H1 (cell line): ENCODE measurements around the gene OPCML. TPM values are rescaled to one million over a fixed set of nuclear protein-coding genes. Genes with fewer than 3 reads are reported as not detected.

Experiments
- CTCF ChIA-PET: fragments of 300-600 bp; sonication (Branson Sonifier 250); formaldehyde crosslinking; loops from one replicate; lab custom pipeline; 2021; ENCODE audit not compliant: partially characterized antibody; lab: Charles Lee
- POLR2A ChIA-PET: fragments of 300-600 bp; sonication (Branson Sonifier 250); formaldehyde crosslinking; loops from one replicate; lab custom pipeline; 2021; ENCODE audit warnings: inconsistent platforms; ENCODE audit not compliant: partially characterized antibody; lab: Charles Lee
- DNase-seq, 2 experiments: peaks; one replicate each; pipeline versions ENCODE4 v3.0.0 to v3.0.0-alpha.2; 2010 to 2022; ENCODE audit warnings: low spot score in 2 of 2, low read depth in 1 of 2, mixed read lengths in 1 of 2
- FAIRE-seq: peaks from 2 replicates; lab custom pipeline; 2011; peaks lifted over from hg19 to GRCh38; lab: Jason Lieb, UNC
- H2AFZ ChIP-seq: 2 replicates; pipeline ENCODE4 v1.8.1; 2012; ENCODE audit warnings: low read length, inconsistent platforms
- H2AK5ac ChIP-seq: 2 replicates; pipeline ENCODE4 v1.6.1; 2013; ENCODE audit warnings: low read depth, low read length
- H2BK120ac ChIP-seq: replicated peaks from 2 replicates; pipeline ENCODE3; 2013; ENCODE audit warnings: low read depth, low read length, inconsistent platforms
- H2BK12ac ChIP-seq: 2 replicates; pipeline ENCODE4 v1.6.1; 2013; ENCODE audit warnings: low read depth, low read length
- H2BK15ac ChIP-seq: 2 replicates; pipeline ENCODE4 v1.6.1; 2013; ENCODE audit warnings: low read length
- H2BK20ac ChIP-seq: 2 replicates; pipeline ENCODE4 v1.6.1; 2013; ENCODE audit warnings: low read length
- H2BK5ac ChIP-seq: 2 replicates; pipeline ENCODE4 v1.6.1; 2013; ENCODE audit warnings: low read depth, low read length
- H3K14ac ChIP-seq: 2 replicates; pipeline ENCODE4 v1.6.1; 2013; ENCODE audit warnings: inconsistent platforms; ENCODE audit not compliant: insufficient read length
- H3K18ac ChIP-seq: 2 replicates; pipeline ENCODE4 v1.6.1; 2013; ENCODE audit warnings: low read length; ENCODE audit errors: extremely low read depth
- H3K23ac ChIP-seq: 2 replicates; pipeline ENCODE4 v1.6.1; 2013; ENCODE audit warnings: inconsistent platforms; ENCODE audit not compliant: insufficient read length
- H3K23me2 ChIP-seq: 2 replicates; pipeline ENCODE4 v1.6.1; 2013; ENCODE audit warnings: low read depth, low read length
- H3K27ac ChIP-seq: 2 replicates; pipeline ENCODE4 v1.6.1; 2011; ENCODE audit warnings: low read depth, low read length, inconsistent platforms
- H3K27me3 ChIP-seq, 4 experiments: replicated peaks in 1 of 4; 1 replicate in 1 of 4; 2 replicates in 3 of 4; pipeline versions ENCODE4 v1.6.1 to v1.8.1; 2011 to 2013; ENCODE audit warnings: low read length in 3 of 4, mild to moderate bottlenecking in 3 of 4, inconsistent platforms in 2 of 4, mixed read lengths in 2 of 4, moderate library complexity in 1 of 4; ENCODE audit not compliant: control insufficient read depth in 3 of 4, insufficient read depth in 3 of 4; ENCODE audit errors: extremely low read depth in 1 of 4
- H3K36me3 ChIP-seq, 4 experiments: 2 replicates each; pipeline versions ENCODE4 v1.6.1 to v1.8.1; 2011 to 2013; ENCODE audit warnings: mild to moderate bottlenecking in 4 of 4, low read length in 3 of 4, moderate library complexity in 2 of 4, control low read depth in 1 of 4, inconsistent platforms in 1 of 4; ENCODE audit not compliant: insufficient read depth in 4 of 4, control insufficient read depth in 2 of 4
- H3K4ac ChIP-seq: replicated peaks from 2 replicates; pipeline ENCODE3; 2013; ENCODE audit warnings: low read length, low read depth, mixed read lengths, inconsistent platforms; ENCODE audit not compliant: insufficient read length
- H3K4me1 ChIP-seq, 4 experiments: replicated peaks in 1 of 4; 1 replicate in 1 of 4; 2 replicates in 3 of 4; pipeline versions ENCODE4 v1.6.1 to v1.8.1; 2011 to 2013; ENCODE audit warnings: low read length in 3 of 4, inconsistent platforms in 2 of 4, mixed read lengths in 1 of 4; ENCODE audit not compliant: insufficient read depth in 4 of 4, control insufficient read depth in 3 of 4
- H3K4me2 ChIP-seq, 2 experiments: 2 replicates each; pipeline versions ENCODE4 v1.6.1 to v1.8.1; 2011 to 2013; ENCODE audit warnings: low read depth in 2 of 2, low read length in 2 of 2, control low read depth in 1 of 2, inconsistent platforms in 1 of 2, mild to moderate bottlenecking in 1 of 2; ENCODE audit not compliant: insufficient read depth in 1 of 2
- H3K4me3 ChIP-seq, 4 experiments: fragments of 200-600, 300-600 bp in 1 of 4; sonication (generic), shearing (Covaris generic), sonication (Bioruptor Twin) in 1 of 4; 2 replicates each; pipeline versions ENCODE4 v1.5.1 to v1.8.1; 2011 to 2016; ENCODE audit warnings: low read length in 4 of 4, low read depth in 3 of 4, control low read depth in 2 of 4, inconsistent platforms in 2 of 4, mild to moderate bottlenecking in 2 of 4, mixed read lengths in 1 of 4, moderate library complexity in 1 of 4; ENCODE audit not compliant: insufficient read depth in 2 of 4; ENCODE audit errors: extremely low read depth in 1 of 4
- H3K56ac ChIP-seq: replicated peaks from 2 replicates; pipeline ENCODE3; 2013; ENCODE audit warnings: low read depth, mild to moderate bottlenecking, mixed read lengths, low read length, inconsistent platforms; ENCODE audit not compliant: insufficient read length
- H3K79me1 ChIP-seq: 2 replicates; pipeline ENCODE4 v1.6.1; 2013; ENCODE audit warnings: low read depth, low read length, control low read depth
- H3K79me2 ChIP-seq, 2 experiments: 2 replicates each; pipeline versions ENCODE4 v1.6.1 to v1.8.1; 2012 to 2013; ENCODE audit warnings: low read length in 2 of 2, mild to moderate bottlenecking in 2 of 2, inconsistent platforms in 1 of 2; ENCODE audit not compliant: insufficient read depth in 2 of 2, control insufficient read depth in 1 of 2
- H3K9ac ChIP-seq, 4 experiments: replicated peaks in 1 of 4; 1 replicate in 1 of 4; 2 replicates in 3 of 4; pipeline versions ENCODE4 v1.6.1 to v1.8.1; 2011 to 2013; ENCODE audit warnings: low read depth in 3 of 4, low read length in 3 of 4, control low read depth in 2 of 4, mild to moderate bottlenecking in 2 of 4, moderate library complexity in 2 of 4, inconsistent platforms in 1 of 4; ENCODE audit errors: extremely low read depth in 1 of 4
- H3K9me3 ChIP-seq, 2 experiments: 2 replicates each; pipeline versions ENCODE4 v1.6.1 to v1.8.1; 2012 to 2013; ENCODE audit warnings: mild to moderate bottlenecking in 2 of 2, moderate library complexity in 2 of 2, control low read depth in 1 of 2, inconsistent platforms in 1 of 2, low read depth in 1 of 2, low read length in 1 of 2, mixed read lengths in 1 of 2; ENCODE audit not compliant: insufficient read depth in 2 of 2
- H4K20me1 ChIP-seq, 2 experiments: replicated peaks in 1 of 2; 2 replicates each; pipeline versions ENCODE3 to v1.8.1; 2011 to 2013; ENCODE audit warnings: inconsistent platforms in 2 of 2, low read length in 2 of 2, mild to moderate bottlenecking in 1 of 2; ENCODE audit not compliant: insufficient read depth in 2 of 2, control insufficient read depth in 1 of 2
- H4K5ac ChIP-seq: 2 replicates; pipeline ENCODE4 v1.6.1; 2013; ENCODE audit warnings: low read length, low read depth, mixed read lengths, inconsistent platforms; ENCODE audit not compliant: insufficient read length
- H4K8ac ChIP-seq: 2 replicates; pipeline ENCODE4 v1.8.0; 2013; ENCODE audit warnings: mild to moderate bottlenecking, moderate library complexity, low read length, inconsistent platforms; ENCODE audit not compliant: insufficient read depth; ENCODE audit errors: extremely low read depth
- H4K91ac ChIP-seq: replicated peaks from 2 replicates; pipeline ENCODE3; 2013; ENCODE audit warnings: low read length, mixed read lengths, inconsistent platforms; ENCODE audit not compliant: insufficient read length
- ASH2L ChIP-seq: fragments of 200-600, 300-600 bp; sonication (generic); IDR thresholded peaks from one replicate; pipeline ENCODE4 v1.7.1; 2017; ENCODE audit warnings: low read length
- CEBPB ChIP-seq: IDR thresholded peaks from 2 replicates; pipeline ENCODE4 v1.6.1; 2012; ENCODE audit warnings: low read depth, low read length
- HDAC6 ChIP-seq: IDR thresholded peaks from one replicate; pipeline ENCODE4 v1.7.1; 2012; ENCODE audit warnings: low read depth, mild to moderate bottlenecking, inconsistent platforms, low read length, moderate library complexity
- NANOG ChIP-seq: IDR thresholded peaks from 2 replicates; pipeline ENCODE4 v1.6.1; 2011; ENCODE audit warnings: low read length, low read depth, mild to moderate bottlenecking, inconsistent platforms; ENCODE audit not compliant: insufficient read depth, poor library complexity, severe bottlenecking
- RAD21 ChIP-seq, 2 experiments: IDR thresholded peaks in 1 of 2; conservative IDR thresholded peaks in 1 of 2; 2 replicates each; pipeline ENCODE4 v1.6.1; 2011; ENCODE audit warnings: low read depth in 2 of 2, low read length in 2 of 2, improper control_type of control experiment in 1 of 2, inconsistent platforms in 1 of 2, mild to moderate bottlenecking in 1 of 2, moderate library complexity in 1 of 2
- WGBS, 2 experiments: shearing (Covaris generic) in 1 of 2; methylation state at CpG; one replicate each; pipeline versions ENCODE4 v1.1.6 to v1.1.7; 2013 to 2015; ENCODE audit warnings: low lambda C conversion rate in 2 of 2, mixed read lengths in 2 of 2, inconsistent platforms in 1 of 2, low coverage in 1 of 2, missing lambda C conversion rate in 1 of 2; ENCODE audit not compliant: insufficient replicate concordance in 2 of 2, insufficient coverage in 1 of 2, insufficient read length in 1 of 2; ENCODE audit errors: extremely low coverage in 1 of 2, missing lambda C conversion rate in 1 of 2; 5-methylcytosine and 5-hydroxymethylcytosine counted together
- polyA plus RNA-seq, 7 experiments: library from polyadenylated mRNA; depleted of rRNA in 3 of 7; stranded (reverse) in 5 of 7; unstranded in 2 of 7; fragments of >200 nt in 5 of 7; fragments of 200-250 nt in 2 of 7; gene quantifications; 1 replicate in 5 of 7; 2 replicates in 1 of 7; 4 replicates in 1 of 7; pipeline versions ENCODE4 v1.2.1 to v1.2.3, GENCODE V29; 2011 to 2013; ENCODE audit warnings: missing spikeins in 2 of 7, mixed read lengths in 2 of 7
- total RNA-seq: library from RNA; stranded (reverse); fragmentation: NEBNext Ultra II Directional; extraction: Animal tissue kit (Norgen Biotek cat#: 25700); gene quantifications from 2 replicates; pipeline ENCODE4 v1.2.1, GENCODE V29; 2021

The OPCML gene
- total and polyA plus RNA-seq, 2 of the 8 experiments (the other 6 are each of a cell fraction or from before 2014, with no cell fraction given) = 2.3 to 3.1 TPM

DNA sequence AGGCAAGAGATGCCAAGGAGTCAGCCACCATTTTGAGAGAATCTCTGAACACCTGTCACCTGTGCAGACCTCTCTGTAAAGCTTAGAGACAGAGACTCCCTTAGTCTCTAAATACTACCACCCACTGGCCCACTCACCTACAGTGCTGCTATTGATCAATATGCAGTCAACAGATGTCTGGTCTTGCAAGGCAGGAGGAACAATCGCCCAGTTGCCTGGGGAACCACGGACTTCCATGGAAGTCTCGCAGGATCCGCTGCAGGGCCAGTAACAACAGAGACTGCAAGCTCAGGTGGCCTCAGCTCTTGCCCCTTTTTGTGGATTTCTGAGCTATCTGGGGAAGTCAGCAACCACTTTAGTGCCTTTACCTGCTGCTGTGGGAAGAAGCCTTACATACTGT, 195.1 kb downstream of the OPCML start:
- FAIRE-seq (no peak), DNase-seq (no peak)
- no peak overlapping the region for H2BK5ac ChIP-seq
- no peaks in the 10 kb centered on the region; the same call in 1 of the 2 replicates for H3K23me2 ChIP-seq
- H2AFZ ChIP-seq = no peak overlapping the region
- H3K18ac ChIP-seq = 0 out of 2 replicates have a peak overlapping the region, but pooled peaks have one; percentile 48
- peak overlapping the region; percentile 41; the same call in 1 of the 2 replicates for H2BK12ac ChIP-seq
- no peak overlapping the region for H2BK15ac ChIP-seq
- no peak overlapping the region for H4K5ac ChIP-seq
- peaks cover 6 to 12% (median 8%) of the 10 kb centered on the region in 4 experiments; a peak in 5 of 7 replicates for H3K4me1 ChIP-seq
- no peak overlapping the region for H3K4me2 ChIP-seq
- H2BK120ac ChIP-seq = no peak overlapping the region
- no peak overlapping the region for H3K23ac ChIP-seq
- TF ChIP-seq CEBPB (no peak), NANOG (no peak), RAD21 (IDR thresholded peaks at IDR 0.05 in 1 of 2, conservative IDR thresholded peaks at IDR 0.05 in 1 of 2; ENCODE audit: low read depth in 2 of 2, low read length in 2 of 2) (no peak), ASH2L (no peak), HDAC6 (no peak)
- WGBS, 2 experiments = 98% methylated on average over 4 of the region's 4 CpGs; no CpG with 5 or more reads in 1 of the 2 experiments
- no peak overlapping the region for H2BK20ac ChIP-seq
- H3K9ac ChIP-seq = no peak overlapping the region; a peak in 1 of 7 replicates
- no peaks in the 10 kb centered on the region for H3K79me2 ChIP-seq
- H2AK5ac ChIP-seq = no peak overlapping the region
- H4K91ac ChIP-seq = no peak overlapping the region
- no peaks in the 10 kb centered on the region for H4K20me1 ChIP-seq
- no peaks in the 10 kb centered on the region for H3K27me3 ChIP-seq
- POLR2A ChIA-PET = interaction anchor here (0.6 kb wide), 1 partner anchor 192 kb away, joined by 3 read pairs; no protein-coding TSS in a partner anchor
- no peak overlapping the region for H3K4me3 ChIP-seq
- no peak overlapping the region for H3K14ac ChIP-seq
- no peak overlapping the region for H3K56ac ChIP-seq
- no peaks in the 10 kb centered on the region; a peak in 1 of 8 replicates for H3K36me3 ChIP-seq
- no peaks in the 10 kb centered on the region for H3K9me3 ChIP-seq
- H4K8ac ChIP-seq = no peak overlapping the region
- H3K79me1 ChIP-seq = no peaks in the 10 kb centered on the region
- H3K27ac ChIP-seq = no peak overlapping the region
- CTCF ChIA-PET = interaction anchor here (0.8 to 1.0 kb wide), 2 partner anchors 96 to 472 kb away, joined by 3 to 4 read pairs; no protein-coding TSS in a partner anchor
- no peak overlapping the region for H3K4ac ChIP-seq
